NCI-H2196 treated with DMSO at 0.1 percent for 48 hours (cell line): ENCODE results near the gene BIRC3.
"Not testable (repeated sequence)": the region's sequence is repeated elsewhere in the genome, so short reads cannot be mapped to it uniquely, and the experiment has no call there.

Source experiments
- DNase-seq: peaks from one replicate; lab custom pipeline; 2025; ENCODE audit not compliant: unreplicated experiment; lab: John Stamatoyannopoulos, UW

Gene BIRC3

GRCh38 chr11:102295045-102295444, 22.2 kb upstream of the BIRC3 start:
- no peak for DNase-seq

- not testable (repeated sequence) for DNase-seq
Measured at GRCh38 chr11:102296757-102297156, 20.5 kb upstream of the BIRC3 start.

- not testable (repeated sequence) for DNase-seq
Measured at GRCh38 chr11:102300837-102301236, 16.4 kb upstream of the BIRC3 start.

- no peak for DNase-seq
Measured at GRCh38 chr11:102302241-102302640, 15.0 kb upstream of the BIRC3 start.

- DNase-seq: no peak
Measured at GRCh38 chr11:102304686-102305085, 12.6 kb upstream of the BIRC3 start.

- DNase-seq: no peak
Measured at GRCh38 chr11:102305352-102306047, 11.8 kb upstream of the BIRC3 start.

- peak; percentile 19 for DNase-seq
Measured at GRCh38 chr11:102306048-102306597, 11.2 kb upstream of the BIRC3 start.

GRCh38 chr11:102306817-102307726, 10.2 kb upstream of the BIRC3 start:
- DNase-seq: no peak

GRCh38 chr11:102307727-102308038, 9.6 kb upstream of the BIRC3 start:
- DNase-seq: no peak

- no peak for DNase-seq
Measured at GRCh38 chr11:102309621-102310541, 7.4 kb upstream of the BIRC3 start.

GRCh38 chr11:102312667-102313066, 4.6 kb upstream of the BIRC3 start:
- DNase-seq: no peak

- DNase-seq: no peak
Measured at GRCh38 chr11:102313238-102313940, 3.9 kb upstream of the BIRC3 start.

- DNase-seq: no peak
Measured at GRCh38 chr11:102314784-102315183, 2.5 kb upstream of the BIRC3 start.

GRCh38 chr11:102316346-102316904, 859 bp upstream of the BIRC3 start:
- DNase-seq: no peak

GRCh38 chr11:102317768-102318103, 452 bp downstream of the BIRC3 start:
- DNase-seq: no peak

- DNase-seq: no peak
Measured at GRCh38 chr11:102318469-102318868, 1.2 kb downstream of the BIRC3 start.

- DNase-seq: no peak
Measured at GRCh38 chr11:102319544-102319943, 2.3 kb downstream of the BIRC3 start.

- DNase-seq: no peak
Measured at GRCh38 chr11:102320188-102320587, 2.9 kb downstream of the BIRC3 start.

- no peak for DNase-seq
Measured at GRCh38 chr11:102320679-102321078, 3.4 kb downstream of the BIRC3 start.

GRCh38 chr11:102322560-102322959, 5.3 kb downstream of the BIRC3 start:
- no peak for DNase-seq
